Neural progenitor cell (in vitro differentiated cells): Measurements from ENCODE around the gene ROBO4. TPM values are rescaled to one million over a fixed set of nuclear protein-coding genes. Genes with fewer than 3 reads are reported as not detected.
A peak's percentile ranks its signal among the peaks of the same experiment; 100 is the strongest.

ENCODE experiments used
- DNase-seq: peaks from one replicate; pipeline ENCODE4 v3.0.0-alpha.2; 2016; ENCODE audit warnings: low spot score
- H2AFZ ChIP-seq: fragments of 200-600 bp; sonication (generic); replicated peaks from 2 replicates; pipeline ENCODE4 v1.6.1; 2016; ENCODE audit warnings: antibody characterized with exemption
- H3F3A ChIP-seq: fragments of 200-600 bp; sonication (generic); 2 replicates; pipeline ENCODE4 v1.6.1; 2016; ENCODE audit warnings: antibody characterized with exemption, low read depth
- H3K27ac ChIP-seq: fragments of 200-600 bp; sonication (generic); 2 replicates; pipeline ENCODE4 v1.5.1; 2016; ENCODE audit warnings: mild to moderate bottlenecking
- H3K27me3 ChIP-seq: fragments of 200-600 bp; sonication (generic); 2 replicates; pipeline ENCODE4 v1.6.1; 2016; ENCODE audit warnings: mild to moderate bottlenecking, moderate library complexity
- H3K36me3 ChIP-seq: fragments of 200-600 bp; sonication (generic); 2 replicates; pipeline ENCODE4 v1.5.1; 2016
- H3K4me1 ChIP-seq: fragments of 200-600 bp; sonication (generic); 2 replicates; pipeline ENCODE4 v1.6.1; 2016; ENCODE audit warnings: mixed run types
- H3K4me2 ChIP-seq: fragments of 200-600 bp; sonication (generic); 2 replicates; pipeline ENCODE4 v1.6.1; 2016
- H3K4me3 ChIP-seq: fragments of 200-600 bp; sonication (generic); 2 replicates; pipeline ENCODE4 v1.5.1; 2016
- H3K79me2 ChIP-seq: fragments of 200-600 bp; sonication (generic); 2 replicates; pipeline ENCODE4 v1.6.1; 2016; ENCODE audit warnings: low read depth
- H3K9ac ChIP-seq: fragments of 200-600 bp; sonication (generic); 2 replicates; pipeline ENCODE4 v1.6.1; 2016
- H3K9me3 ChIP-seq: fragments of 200-600 bp; sonication (generic); 2 replicates; pipeline ENCODE4 v1.5.1; 2016; ENCODE audit warnings: low read depth
- H4K20me1 ChIP-seq: fragments of 200-600 bp; sonication (generic); 2 replicates; pipeline ENCODE4 v1.6.1; 2016; ENCODE audit warnings: low read depth
- H3K27ac Mint-ChIP-seq: 3 replicates; pipeline ENCODE4 v1.8.0; 2021; ENCODE audit warnings: mixed read lengths
- H3K27me3 Mint-ChIP-seq: 2 replicates; pipeline ENCODE4 v1.8.0; 2022; ENCODE audit warnings: low read depth, mild to moderate bottlenecking, inconsistent platforms, moderate library complexity, mixed read lengths; ENCODE audit not compliant: insufficient read depth
- H3K36me3 Mint-ChIP-seq: 3 replicates; pipeline ENCODE4 v1.8.0; 2021; ENCODE audit warnings: mixed read lengths
- H3K4me1 Mint-ChIP-seq: 3 replicates; pipeline ENCODE4 v1.8.0; 2021; ENCODE audit warnings: mixed read lengths
- H3K4me3 Mint-ChIP-seq: 3 replicates; pipeline ENCODE4 v1.8.0; 2021; ENCODE audit warnings: mild to moderate bottlenecking, moderate library complexity, mixed read lengths
- H3K9me3 Mint-ChIP-seq: 3 replicates; pipeline ENCODE4 v1.8.0; 2020; ENCODE audit warnings: mixed read lengths
- CTCF ChIP-seq: fragments of 200-600 bp; sonication (generic); IDR thresholded peaks from 2 replicates; pipeline ENCODE4 v1.5.1; 2017; ENCODE audit warnings: antibody characterized with exemption, mild to moderate bottlenecking
- EZH2 ChIP-seq: fragments of 200-600 bp; sonication (generic); IDR thresholded peaks from 2 replicates; pipeline ENCODE4 v1.6.1; 2017; ENCODE audit warnings: antibody characterized with exemption, mild to moderate bottlenecking, moderate library complexity
- EZH2phosphoT487 ChIP-seq: fragments of 200-600 bp; sonication (generic); IDR thresholded peaks from 2 replicates; pipeline ENCODE4 v1.6.1; 2017; ENCODE audit warnings: antibody characterized with exemption
- total RNA-seq: library from RNA; depleted of rRNA; stranded (reverse); fragments of >200 nt; gene quantifications from 2 replicates; pipeline ENCODE4 v1.2.3, GENCODE V29; 2015; ENCODE audit warnings: low replicate concordance

Gene ROBO4
- total RNA-seq, 1 donor from 2014 or later = not detected

- peaks cover 8% of the 10 kb centered on the region for H3K4me1 ChIP-seq
- H3K27ac ChIP-seq = no peak overlapping the region
- Mint-ChIP-seq H3K4me3 (peak overlapping the region; percentile 23), H3K36me3 (peaks cover 3% of the 10 kb centered on the region), H3K27me3 (peaks cover 51% of the 10 kb centered on the region), H3K27ac (no peak overlapping the region), H3K9me3 (no peaks in the 10 kb centered on the region), H3K4me1 (peaks cover 25% of the 10 kb centered on the region)
- no peaks in the 10 kb centered on the region for H3K36me3 ChIP-seq
- H4K20me1 ChIP-seq = no peaks in the 10 kb centered on the region
- peaks cover 68% of the 10 kb centered on the region for H3K27me3 ChIP-seq
- no peak for DNase-seq
- H3K4me2 ChIP-seq = no peak overlapping the region
- H3K79me2 ChIP-seq = no peaks in the 10 kb centered on the region
- TF ChIP-seq EZH2phosphoT487 = no peak
- no peak for TF ChIP-seq CTCF
- no peak for TF ChIP-seq EZH2
- H3K9ac ChIP-seq = no peak overlapping the region
- H3K4me3 ChIP-seq = no peak overlapping the region
- H3K9me3 ChIP-seq = no peaks in the 10 kb centered on the region
- no peak overlapping the region for H2AFZ ChIP-seq
- peaks cover 15% of the 10 kb centered on the region for H3F3A ChIP-seq
These were observed 23.7 kb downstream of the ROBO4 start for GRCh38 chr11:124873951-124874350.

DNA sequence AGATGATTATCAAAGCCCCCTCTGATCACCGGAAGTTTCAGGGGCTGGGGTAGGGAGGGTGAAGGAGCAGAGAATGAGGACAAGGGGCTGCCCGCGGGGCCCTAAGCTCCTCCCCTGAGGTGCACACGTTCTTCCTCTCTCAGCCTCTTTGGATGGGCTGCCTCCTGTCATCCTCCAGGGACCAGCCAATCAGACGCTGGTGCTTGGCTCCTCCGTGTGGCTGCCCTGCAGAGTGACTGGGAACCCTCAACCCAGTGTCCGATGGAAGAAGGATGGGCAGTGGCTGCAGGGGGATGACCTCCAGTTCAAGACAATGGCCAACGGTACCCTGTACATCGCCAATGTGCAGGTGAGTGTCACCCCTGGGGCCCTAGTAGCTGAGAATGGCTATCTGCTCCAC is 24.9 kb downstream of the ROBO4 start:
- Mint-ChIP-seq H3K27me3 (peaks cover 58% of the 10 kb centered on the region), H3K4me1 (peaks cover 27% of the 10 kb centered on the region), H3K4me3 (no peak overlapping the region), H3K9me3 (no peaks in the 10 kb centered on the region), H3K27ac (peak overlapping the region; percentile 78), H3K36me3 (no peaks in the 10 kb centered on the region)
- peak; percentile 53 for DNase-seq
- Histone ChIP-seq H3K4me2 (no peak overlapping the region), H3K27ac (no peak overlapping the region), H3F3A (peaks cover 15% of the 10 kb centered on the region), H2AFZ (no peak overlapping the region), H3K9ac (no peak overlapping the region), H3K27me3 (peaks cover 80% of the 10 kb centered on the region), H3K36me3 (no peaks in the 10 kb centered on the region), H3K9me3 (no peaks in the 10 kb centered on the region), H4K20me1 (peaks cover 9% of the 10 kb centered on the region), H3K79me2 (no peaks in the 10 kb centered on the region), H3K4me1 (peaks cover 8% of the 10 kb centered on the region), H3K4me3 (no peak overlapping the region)
- TF ChIP-seq EZH2phosphoT487 = no peak
- TF ChIP-seq CTCF = no peak
- no peak for TF ChIP-seq EZH2

DNA sequence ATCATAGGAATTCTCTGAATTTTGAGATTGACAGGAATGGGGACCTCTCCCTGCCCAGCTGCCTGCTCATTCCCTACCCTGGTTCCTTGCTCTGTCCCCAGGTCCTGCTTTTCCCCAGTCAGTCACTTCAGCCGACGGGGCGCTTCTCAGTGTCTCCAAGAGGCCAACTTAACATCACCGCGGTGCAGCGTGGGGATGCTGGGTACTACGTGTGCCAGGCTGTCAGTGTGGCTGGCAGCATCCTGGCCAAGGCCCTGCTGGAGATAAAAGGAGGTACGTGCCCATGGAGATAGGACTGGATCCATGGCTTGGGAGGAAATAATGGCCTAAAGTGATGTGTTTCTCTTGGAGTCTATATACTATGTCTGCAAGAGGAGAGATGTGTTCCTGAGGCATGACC is 25.4 kb downstream of the ROBO4 start:
- Histone ChIP-seq H3K4me1 (peaks cover 11% of the 10 kb centered on the region), H4K20me1 (peaks cover 11% of the 10 kb centered on the region), H3F3A (peaks cover 18% of the 10 kb centered on the region), H2AFZ (no peak overlapping the region), H3K9ac (no peak overlapping the region), H3K27ac (no peak overlapping the region), H3K9me3 (no peaks in the 10 kb centered on the region), H3K4me3 (no peak overlapping the region), H3K36me3 (no peaks in the 10 kb centered on the region), H3K79me2 (no peaks in the 10 kb centered on the region), H3K27me3 (peaks cover 85% of the 10 kb centered on the region), H3K4me2 (no peak overlapping the region)
- DNase-seq = no peak
- H3K9me3 Mint-ChIP-seq = no peaks in the 10 kb centered on the region
- peaks cover 62% of the 10 kb centered on the region for H3K27me3 Mint-ChIP-seq
- H3K4me3 Mint-ChIP-seq = no peak overlapping the region
- no peak overlapping the region for H3K27ac Mint-ChIP-seq
- no peaks in the 10 kb centered on the region for H3K36me3 Mint-ChIP-seq
- TF ChIP-seq CTCF = no peak
- TF ChIP-seq EZH2phosphoT487 = no peak
- TF ChIP-seq EZH2 = no peak
- H3K4me1 Mint-ChIP-seq = peaks cover 25% of the 10 kb centered on the region
